HAP-1 (cell line): Measurements from ENCODE around the gene KCNQ1OT1.

ENCODE experiments used
- DNase-seq, 2 experiments: peaks; one replicate each; pipeline ENCODE4 v3.0.0-alpha.2; 2016 to 2020; ENCODE audit warnings: low spot score in 2 of 2
- H3K27me3 ChIP-seq: fragments of 250-450 bp; sonication (Bioruptor Pico); 2 replicates; pipeline ENCODE4 v1.5.1; 2020; ENCODE audit warnings: low read depth, mild to moderate bottlenecking, moderate library complexity
- H3K36me3 ChIP-seq: fragments of 250-450 bp; sonication (Bioruptor Pico); replicated peaks from 2 replicates; pipeline ENCODE4 v1.5.1; 2020; ENCODE audit warnings: mild to moderate bottlenecking
- H3K4me1 ChIP-seq: fragments of 250-450 bp; sonication (Bioruptor Pico); 2 replicates; pipeline ENCODE4 v1.5.1; 2020; ENCODE audit warnings: mild to moderate bottlenecking
- H3K4me3 ChIP-seq: fragments of 250-450 bp; sonication (Bioruptor Pico); 2 replicates; pipeline ENCODE4 v1.5.1; 2020; ENCODE audit warnings: mild to moderate bottlenecking, moderate library complexity
- H3K9me3 ChIP-seq: fragments of 250-450 bp; sonication (Bioruptor Pico); 2 replicates; pipeline ENCODE4 v1.5.1; 2020; ENCODE audit warnings: mild to moderate bottlenecking, moderate library complexity
- in situ Hi-C: fragments of 300-500 bp; cut with MboI; formaldehyde crosslinking; loops from 3 replicates; pipeline ENCODE4 v1.14.3; 2020; ENCODE audit warnings: low sequenced_read_pairs, inconsistent platforms, mixed read lengths

The KCNQ1OT1 gene

DNA sequence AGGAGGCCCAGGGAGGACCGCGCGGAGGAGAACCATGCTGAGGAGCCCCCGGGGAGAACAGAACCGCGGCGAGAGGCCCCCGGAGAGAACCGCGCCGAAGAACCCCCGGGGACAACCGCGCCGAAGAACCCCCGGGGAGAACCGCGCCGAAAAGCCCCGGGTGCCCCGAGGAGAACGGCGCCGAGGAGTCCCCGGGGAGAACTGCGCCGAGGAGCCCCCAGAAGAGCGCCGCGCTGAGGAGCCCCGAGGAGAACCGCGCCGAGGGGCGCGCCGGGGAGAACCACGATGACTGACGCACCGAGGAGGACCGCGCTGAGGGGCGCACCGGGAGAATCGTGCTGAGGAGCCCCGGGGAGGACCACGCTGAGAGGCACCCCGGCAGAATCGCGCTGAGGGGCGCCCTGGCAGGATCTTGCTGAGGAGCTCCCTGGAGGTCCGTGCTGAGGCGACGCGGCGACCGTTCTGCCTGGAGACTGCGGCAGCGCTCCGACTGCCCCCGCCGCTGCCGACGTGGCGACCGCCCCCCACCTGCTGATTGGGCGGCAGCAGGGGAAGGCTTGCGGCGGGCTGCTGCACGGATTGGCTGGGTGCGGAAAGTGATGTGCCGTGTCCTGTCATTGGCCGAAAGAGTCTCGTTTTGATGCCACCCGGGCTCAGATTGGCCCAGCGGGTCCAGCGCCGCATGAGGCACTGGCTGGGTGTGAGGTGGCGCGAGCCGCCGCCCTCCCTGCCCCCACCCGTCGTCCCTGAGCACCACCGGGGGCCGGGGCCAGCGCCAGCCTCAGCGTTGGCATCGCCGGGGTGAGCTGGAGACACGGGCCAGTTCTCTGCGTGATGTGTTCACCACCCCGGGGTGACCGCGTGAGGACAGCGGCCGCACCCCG lies at the start of gene KCNQ1OT1:
KCNQ1OT1 (minus strand) TSS at position 464 of the 884 bp plus-strand sequence.
- in situ Hi-C loops, result no loop called here
- Histone ChIP-seq H3K27me3 (no peaks in the 10 kb centered on the region), H3K4me3 (no peak within 1 kb of the TSS), H3K4me1 (no peaks in the 10 kb centered on the region), H3K9me3 (no peaks in the 10 kb centered on the region), H3K36me3 (no peaks in the 10 kb centered on the region)
- no peak for DNase-seq

DNA sequence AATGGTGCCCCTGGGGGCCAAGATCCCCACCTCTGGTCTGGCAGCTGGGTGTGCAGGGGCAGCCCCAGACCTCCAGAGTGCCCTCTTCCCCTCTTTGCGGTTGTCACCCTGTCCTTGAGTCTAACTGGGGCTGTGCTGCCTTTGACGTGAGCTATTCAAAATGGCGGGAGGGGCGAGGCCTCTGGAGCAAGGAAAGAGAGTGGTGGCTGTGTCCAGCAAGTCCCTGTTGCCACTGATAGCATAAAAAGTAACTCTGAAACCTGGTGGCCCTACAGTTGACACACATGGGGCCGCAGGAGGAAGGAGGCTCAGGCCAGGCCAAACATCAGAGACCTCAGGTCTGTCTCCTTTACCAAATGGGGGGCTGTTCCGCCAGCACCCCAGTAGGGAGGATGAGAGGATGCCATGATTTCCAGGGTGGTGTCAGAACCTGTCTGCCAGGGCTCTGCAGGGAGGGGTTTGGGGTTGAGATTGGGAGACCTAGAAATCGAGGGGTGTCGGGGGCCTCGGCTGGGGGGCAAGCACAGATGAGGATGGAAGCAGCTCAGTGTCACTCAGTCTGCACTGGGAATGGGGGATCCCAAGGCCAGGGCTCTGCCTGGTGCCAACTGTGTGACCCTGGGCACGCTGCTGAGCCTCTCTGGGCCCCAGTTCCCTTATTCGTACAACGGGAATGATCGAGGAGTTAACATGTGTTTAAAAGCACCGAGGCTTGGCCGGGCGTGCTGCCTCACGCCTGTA lies 49.2 kb upstream of the KCNQ1OT1 start:
- Histone ChIP-seq H3K27me3 (no peaks in the 10 kb centered on the region), H3K36me3 (no peaks in the 10 kb centered on the region), H3K4me1 (no peaks in the 10 kb centered on the region), H3K4me3 (no peak overlapping the region), H3K9me3 (no peaks in the 10 kb centered on the region)
- no peak for DNase-seq
- in situ Hi-C loops, result no loop called here

DNA sequence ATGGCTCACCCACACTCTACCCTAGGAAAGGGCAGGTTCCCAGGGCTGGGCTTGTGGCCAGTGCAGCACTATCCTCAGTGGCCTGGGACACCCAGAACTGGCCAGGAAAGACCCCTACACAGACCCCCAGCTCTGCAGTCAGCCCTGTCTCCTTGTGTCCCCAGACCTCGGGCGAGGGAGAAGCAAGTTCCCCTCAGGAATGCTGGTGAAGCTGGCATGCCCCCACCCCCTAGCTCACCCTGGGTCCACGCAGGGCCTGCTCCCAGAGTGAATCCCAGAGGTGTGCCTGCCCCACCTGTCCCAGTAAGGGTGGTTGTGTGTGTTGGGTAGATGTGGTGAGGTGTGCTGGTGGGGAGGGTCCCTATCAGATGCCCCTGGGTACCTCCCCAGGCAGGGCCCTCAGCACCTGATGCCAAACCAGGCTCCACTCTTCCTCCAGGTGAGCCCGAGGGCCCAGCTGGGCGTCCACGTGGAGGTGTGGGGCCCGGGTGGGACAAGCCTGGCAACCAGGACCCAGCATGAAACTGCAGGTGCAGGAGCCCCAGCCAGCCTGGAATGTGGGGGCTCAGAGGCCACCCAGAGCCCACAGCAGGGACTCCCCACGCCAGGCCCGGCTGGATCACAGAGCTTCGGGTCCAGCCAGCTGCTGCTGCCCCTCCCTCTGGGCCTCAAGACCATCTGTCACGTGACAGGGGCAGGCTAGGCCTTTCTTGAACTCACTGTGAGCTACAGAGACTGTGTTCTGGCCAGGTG lies 48.4 kb upstream of the KCNQ1OT1 start:
- DNase-seq, result no peak
- H3K4me3 ChIP-seq, result no peak overlapping the region
- H3K27me3 ChIP-seq, result no peaks in the 10 kb centered on the region
- no peaks in the 10 kb centered on the region for H3K4me1 ChIP-seq
- in situ Hi-C loops, result no loop called here
- H3K36me3 ChIP-seq, result no peaks in the 10 kb centered on the region
- H3K9me3 ChIP-seq, result no peaks in the 10 kb centered on the region

GRCh38 chr11:2747248-2748027 lies 47.6 kb upstream of the KCNQ1OT1 start:
- no peaks in the 10 kb centered on the region for H3K4me1 ChIP-seq
- H3K36me3 ChIP-seq, result no peaks in the 10 kb centered on the region
- in situ Hi-C loops, result no loop called here
- DNase-seq, result no peak
- no peaks in the 10 kb centered on the region for H3K9me3 ChIP-seq
- no peak overlapping the region for H3K4me3 ChIP-seq
- no peaks in the 10 kb centered on the region for H3K27me3 ChIP-seq

DNA sequence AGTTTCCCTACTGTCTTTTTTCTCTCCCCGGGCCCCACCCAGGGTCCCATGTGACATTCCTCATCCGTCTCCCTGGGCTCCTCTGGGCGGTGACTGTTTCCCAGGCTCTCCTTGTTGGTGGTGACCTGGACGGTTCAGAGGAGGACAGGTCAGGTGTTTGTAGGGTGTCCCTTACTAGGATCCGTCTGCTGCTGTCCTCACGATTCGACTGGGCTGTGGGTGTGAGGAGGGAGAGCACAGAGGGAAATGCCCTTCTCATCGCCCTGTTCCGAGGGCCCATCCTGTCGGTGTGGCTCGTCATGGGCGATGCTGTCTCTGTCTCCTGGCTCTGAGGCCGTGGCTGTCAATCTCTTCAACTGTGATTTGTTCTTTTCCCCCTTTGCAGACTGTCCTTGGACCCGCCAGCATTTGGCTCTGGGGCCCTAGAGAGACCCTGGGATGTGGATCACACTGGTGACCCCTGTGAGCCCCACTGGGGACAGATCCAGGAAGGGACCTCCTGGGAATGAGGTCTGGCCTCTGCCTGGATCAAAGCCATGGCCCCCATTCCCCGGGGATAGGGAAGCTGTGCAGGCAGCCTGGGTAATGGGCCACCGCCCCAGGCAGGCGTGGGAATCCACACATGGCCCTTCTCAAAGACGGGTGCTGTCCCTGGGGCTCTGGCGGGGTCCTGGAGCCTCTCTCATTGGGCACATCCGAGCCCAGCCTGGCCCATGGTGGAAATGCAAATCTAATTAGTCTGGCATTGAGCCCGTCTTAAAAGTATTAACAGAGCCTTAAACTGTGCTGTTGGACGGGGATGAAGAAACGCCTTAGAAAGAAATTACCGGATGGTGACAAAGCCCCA lies 46.8 kb upstream of the KCNQ1OT1 start:
- in situ Hi-C loops, result no loop called here
- DNase-seq, result no peak
- no peaks in the 10 kb centered on the region for H3K9me3 ChIP-seq
- no peak overlapping the region for H3K4me3 ChIP-seq
- H3K27me3 ChIP-seq, result no peaks in the 10 kb centered on the region
- no peaks in the 10 kb centered on the region for H3K4me1 ChIP-seq
- H3K36me3 ChIP-seq, result no peaks in the 10 kb centered on the region

GRCh38 chr11:2745511-2745910 lies 45.7 kb upstream of the KCNQ1OT1 start:
- no peaks in the 10 kb centered on the region for H3K4me1 ChIP-seq
- no peaks in the 10 kb centered on the region for H3K36me3 ChIP-seq
- no peak overlapping the region for H3K4me3 ChIP-seq
- no peaks in the 10 kb centered on the region for H3K9me3 ChIP-seq
- no peak for DNase-seq
- H3K27me3 ChIP-seq, result no peaks in the 10 kb centered on the region
- in situ Hi-C loops, result no loop called here

DNA sequence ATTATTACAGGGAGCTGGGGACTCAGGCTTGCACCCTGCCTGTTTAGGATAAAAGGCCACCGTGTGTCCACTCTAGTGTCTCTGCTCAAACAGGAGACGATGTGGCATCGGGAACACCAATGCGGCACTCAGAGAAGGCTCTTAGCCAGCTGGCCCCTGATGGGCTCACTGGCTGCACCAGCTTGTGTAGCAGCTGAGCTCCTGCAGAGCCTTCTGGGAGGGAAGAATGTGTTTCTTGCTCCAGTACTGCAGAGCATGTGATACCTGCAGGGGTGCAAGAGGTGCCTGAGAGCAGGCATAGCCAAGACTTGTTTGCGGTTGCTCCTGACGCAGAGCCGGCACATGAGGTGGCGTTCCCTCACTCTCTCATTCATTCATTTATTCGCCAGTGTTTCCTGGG lies 44.4 kb upstream of the KCNQ1OT1 start:
- H3K27me3 ChIP-seq, result no peaks in the 10 kb centered on the region
- no peaks in the 10 kb centered on the region for H3K36me3 ChIP-seq
- H3K9me3 ChIP-seq, result no peaks in the 10 kb centered on the region
- no peak overlapping the region for H3K4me3 ChIP-seq
- in situ Hi-C loops, result no loop called here
- H3K4me1 ChIP-seq, result no peaks in the 10 kb centered on the region
- DNase-seq, result no peak

DNA sequence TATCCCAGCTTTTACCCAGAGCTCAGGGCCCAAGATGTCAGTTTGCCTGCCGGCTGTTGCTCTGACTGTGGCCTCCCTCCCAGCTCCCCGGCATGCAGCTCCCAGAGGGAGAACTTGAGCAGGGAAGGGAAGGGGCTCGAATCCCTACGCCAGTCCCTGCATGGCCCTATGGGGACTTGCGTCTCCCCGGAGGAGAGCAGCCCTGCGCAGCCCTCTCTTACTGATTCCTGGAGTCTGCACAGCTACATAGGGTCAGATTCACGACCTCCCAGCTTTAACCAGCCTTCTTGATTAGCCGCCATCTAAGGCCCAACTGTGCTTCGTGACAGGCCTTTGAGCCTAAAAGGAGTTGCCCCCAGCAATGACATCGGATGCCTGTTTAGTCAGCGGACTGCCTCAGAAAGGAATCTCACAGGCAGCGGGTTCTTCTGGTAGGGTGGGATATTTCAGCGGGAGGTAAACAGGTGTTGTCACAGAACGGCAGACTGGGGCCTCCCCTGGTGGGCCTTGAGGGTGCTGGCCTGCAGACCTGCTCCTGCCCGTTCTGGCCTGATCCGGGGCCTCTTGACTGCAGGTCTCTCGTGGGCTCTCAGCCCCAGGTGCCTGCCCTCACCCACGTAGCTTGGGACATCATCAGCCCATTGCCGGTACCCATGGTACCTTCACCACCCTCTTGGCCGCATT lies 43.8 kb upstream of the KCNQ1OT1 start:
- no peaks in the 10 kb centered on the region for H3K36me3 ChIP-seq
- in situ Hi-C loops, result no loop called here
- no peaks in the 10 kb centered on the region for H3K27me3 ChIP-seq
- H3K9me3 ChIP-seq, result no peaks in the 10 kb centered on the region
- no peak for DNase-seq
- H3K4me1 ChIP-seq, result no peaks in the 10 kb centered on the region
- H3K4me3 ChIP-seq, result no peak overlapping the region

GRCh38 chr11:2742611-2743426 lies 43.0 kb upstream of the KCNQ1OT1 start:
- Histone ChIP-seq H3K27me3 (no peaks in the 10 kb centered on the region), H3K36me3 (no peaks in the 10 kb centered on the region), H3K4me3 (no peak overlapping the region), H3K9me3 (no peaks in the 10 kb centered on the region), H3K4me1 (no peaks in the 10 kb centered on the region)
- no peak for DNase-seq
- in situ Hi-C loops, result no loop called here

DNA sequence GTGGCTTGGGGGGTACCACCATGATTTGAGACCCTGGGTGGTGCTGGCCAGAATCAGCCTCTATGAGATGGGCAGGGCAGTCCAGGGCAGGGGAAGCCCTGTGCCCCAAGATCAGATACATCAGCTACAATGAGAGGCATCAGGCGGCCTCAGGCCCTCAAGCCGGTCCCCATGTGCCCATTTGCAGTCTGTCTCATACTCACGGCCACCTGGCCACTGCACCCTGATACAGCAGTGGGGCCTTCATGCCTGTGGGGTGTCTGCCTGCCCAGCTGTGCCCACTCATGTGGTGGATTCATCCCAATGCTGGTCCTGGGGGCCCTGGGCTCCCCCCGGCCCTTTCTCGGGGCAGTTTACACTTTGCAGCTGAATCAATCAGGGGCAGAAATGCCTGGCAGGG lies 42.4 kb upstream of the KCNQ1OT1 start:
- Histone ChIP-seq H3K4me3 (no peak overlapping the region), H3K27me3 (no peaks in the 10 kb centered on the region), H3K9me3 (no peaks in the 10 kb centered on the region), H3K4me1 (no peaks in the 10 kb centered on the region), H3K36me3 (no peaks in the 10 kb centered on the region)
- DNase-seq, result no peak
- in situ Hi-C loops, result no loop called here

DNA sequence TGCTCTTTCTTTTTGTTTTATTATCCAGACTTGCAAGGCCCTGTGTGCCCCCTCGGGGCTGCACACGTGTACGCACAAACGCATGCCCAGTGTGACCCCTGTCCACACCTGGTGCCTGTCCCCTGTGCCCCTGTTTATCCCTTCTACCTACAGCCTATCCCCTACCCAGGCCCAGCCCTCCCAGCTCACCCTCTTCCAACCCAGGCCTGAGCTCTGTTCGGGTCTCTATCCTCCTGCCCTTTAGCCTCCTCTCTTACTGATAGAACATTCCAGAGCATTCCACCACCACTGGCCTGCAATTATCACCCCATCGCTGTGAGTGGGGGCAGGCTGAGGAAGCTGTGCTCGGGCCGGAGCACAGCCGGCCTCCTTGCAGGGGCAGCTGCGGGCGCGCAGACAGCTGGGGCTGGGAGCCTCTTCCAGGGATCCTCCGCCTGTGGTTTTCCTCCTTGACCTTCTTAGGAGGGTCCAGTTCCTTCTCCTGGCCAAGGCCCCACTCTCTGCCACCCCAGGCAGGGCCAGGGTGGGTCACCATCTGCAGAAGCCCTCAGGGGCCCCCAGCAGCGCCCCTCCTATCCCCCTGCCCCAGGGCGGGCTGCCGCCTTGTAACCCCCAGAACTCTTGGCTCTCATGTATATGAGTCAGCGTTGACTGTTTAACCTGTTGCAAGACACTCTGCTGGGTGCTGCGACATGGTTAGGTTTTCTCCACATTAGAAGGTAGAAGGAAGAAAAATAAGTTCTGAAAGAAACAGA lies 41.8 kb upstream of the KCNQ1OT1 start:
- DNase-seq, result no peak
- Histone ChIP-seq H3K4me1 (no peaks in the 10 kb centered on the region), H3K9me3 (no peaks in the 10 kb centered on the region), H3K36me3 (no peaks in the 10 kb centered on the region), H3K4me3 (no peak overlapping the region), H3K27me3 (no peaks in the 10 kb centered on the region)
- in situ Hi-C loops, result no loop called here
